GM21360 (cell line): ENCODE measurements around the gene TNNI3.
"Not testable (repeated sequence)": the region's sequence is repeated elsewhere in the genome, so short reads cannot be mapped to it uniquely, and the experiment has no call there.

Source experiments
- ATAC-seq: cut with Tn5 transposase; IDR thresholded peaks from one replicate; pipeline ENCODE4 v1.9.1; 2021; ENCODE audit warnings: mild to moderate bottlenecking, moderate library complexity; ENCODE audit not compliant: unreplicated experiment

TNNI3 gene

DNA sequence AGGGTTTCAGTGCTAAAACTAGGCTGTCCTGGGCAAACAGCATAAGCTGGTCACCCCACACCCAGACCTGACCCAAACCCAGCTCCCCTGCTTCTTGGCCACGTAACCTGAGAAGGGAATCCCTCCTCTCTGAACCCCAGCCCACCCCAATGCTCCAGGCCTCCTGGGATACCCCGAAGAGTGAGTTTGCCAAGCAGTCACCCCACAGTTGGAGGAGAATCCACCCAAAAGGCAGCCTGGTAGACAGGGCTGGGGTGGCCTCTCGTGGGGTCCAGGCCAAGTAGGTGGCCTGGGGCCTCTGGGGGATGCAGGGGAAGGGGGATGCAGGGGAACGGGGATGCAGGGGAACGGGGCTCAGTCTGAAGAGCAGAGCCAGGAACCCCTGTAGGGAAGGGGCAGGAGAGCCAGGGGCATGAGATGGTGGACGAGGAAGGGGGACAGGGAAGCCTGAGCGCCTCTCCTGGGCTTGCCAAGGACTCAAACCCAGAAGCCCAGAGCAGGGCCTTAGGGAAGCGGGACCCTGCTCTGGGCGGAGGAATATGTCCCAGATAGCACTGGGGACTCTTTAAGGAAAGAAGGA, 42.9 kb downstream of the TNNI3 start:
- ATAC-seq = no peak

DNA sequence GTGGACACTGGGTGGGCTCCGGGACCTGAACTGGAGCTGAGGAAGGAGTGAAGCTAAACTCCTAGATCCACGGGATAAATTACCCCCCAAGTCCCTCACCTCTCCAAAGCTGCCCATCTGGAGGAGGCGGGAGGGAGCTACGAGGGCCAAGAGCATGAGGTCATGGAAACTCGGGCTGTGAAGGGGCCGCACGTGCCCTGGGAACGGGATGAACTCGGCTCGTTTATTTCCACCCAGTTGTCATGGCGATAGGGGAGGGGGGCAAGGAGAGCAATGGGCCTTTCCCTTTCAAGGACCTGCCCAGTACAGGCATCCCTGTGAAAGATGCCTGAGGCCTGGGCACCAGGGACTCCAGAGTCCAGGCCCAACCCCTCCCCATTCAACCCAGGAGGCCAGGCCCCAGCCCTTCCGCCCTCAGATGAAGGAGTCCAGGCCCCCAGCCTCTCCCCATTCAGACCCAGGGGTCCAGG, 43.9 kb downstream of the TNNI3 start:
- ATAC-seq = no peak

DNA sequence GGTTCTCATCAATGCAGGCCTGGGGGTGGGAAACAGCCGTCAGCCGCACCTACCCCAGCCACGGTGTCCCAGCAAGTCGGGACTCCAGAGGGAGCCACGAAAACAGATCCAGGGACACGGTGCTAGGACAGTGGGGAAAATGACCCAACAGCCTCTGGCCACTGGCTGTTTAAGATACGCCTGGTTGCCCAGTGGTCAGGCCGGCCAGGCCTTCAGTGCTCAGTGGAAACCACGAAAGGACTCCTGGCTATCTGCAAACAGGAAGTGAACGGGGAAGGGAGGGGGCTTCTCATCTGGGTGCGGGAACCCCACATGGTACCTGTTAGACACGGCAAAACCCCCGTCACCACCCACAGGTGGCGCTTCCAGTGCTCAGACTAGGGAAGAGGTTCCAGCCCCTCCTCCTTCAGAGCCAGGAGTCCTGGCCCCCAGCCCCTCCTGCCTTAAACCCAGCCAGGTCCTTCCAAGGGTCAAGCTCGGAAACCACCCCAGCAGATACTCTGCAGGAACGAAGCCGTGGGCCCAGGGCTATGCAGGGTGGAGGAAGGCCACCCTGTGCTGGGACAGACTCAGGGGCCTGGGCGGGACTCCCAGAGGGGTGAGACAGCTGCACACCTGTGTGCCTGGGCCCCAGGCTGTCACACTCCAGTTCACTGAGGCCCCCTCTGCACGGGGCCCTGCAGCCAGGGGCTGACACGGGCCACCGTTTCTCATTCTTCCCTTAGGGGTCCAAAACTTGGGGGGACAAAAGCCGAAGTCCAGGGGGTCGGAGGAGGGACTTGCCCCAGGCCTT, 44.6 kb downstream of the TNNI3 start:
- no peak for ATAC-seq

DNA sequence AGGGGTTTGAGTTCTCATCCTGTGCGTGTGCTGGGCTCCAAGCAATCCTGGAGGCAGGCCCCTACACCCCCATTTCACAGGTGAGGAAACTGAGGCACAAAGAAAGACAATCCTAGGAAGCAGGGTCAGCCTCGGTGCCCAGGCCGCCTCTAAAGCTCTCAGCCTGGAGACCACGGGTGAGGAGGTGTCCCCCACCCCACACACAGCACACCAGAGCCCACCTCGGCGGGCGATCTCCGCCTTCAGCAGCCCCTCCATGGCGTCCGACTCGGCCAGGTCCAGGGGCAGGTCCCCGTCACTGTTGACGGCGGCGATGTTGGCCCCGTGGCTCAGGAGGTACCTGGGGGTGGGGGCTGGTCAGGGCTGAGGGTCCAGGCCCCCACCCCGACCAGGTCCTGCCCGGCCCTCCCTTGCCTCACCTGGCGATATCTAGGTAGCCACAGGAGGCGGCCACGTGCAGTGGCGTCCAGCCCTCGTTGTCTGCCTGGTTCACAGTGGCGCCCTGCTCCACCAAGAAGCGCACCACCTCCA, 45.2 kb downstream of the TNNI3 start:
- ATAC-seq = no peak

DNA sequence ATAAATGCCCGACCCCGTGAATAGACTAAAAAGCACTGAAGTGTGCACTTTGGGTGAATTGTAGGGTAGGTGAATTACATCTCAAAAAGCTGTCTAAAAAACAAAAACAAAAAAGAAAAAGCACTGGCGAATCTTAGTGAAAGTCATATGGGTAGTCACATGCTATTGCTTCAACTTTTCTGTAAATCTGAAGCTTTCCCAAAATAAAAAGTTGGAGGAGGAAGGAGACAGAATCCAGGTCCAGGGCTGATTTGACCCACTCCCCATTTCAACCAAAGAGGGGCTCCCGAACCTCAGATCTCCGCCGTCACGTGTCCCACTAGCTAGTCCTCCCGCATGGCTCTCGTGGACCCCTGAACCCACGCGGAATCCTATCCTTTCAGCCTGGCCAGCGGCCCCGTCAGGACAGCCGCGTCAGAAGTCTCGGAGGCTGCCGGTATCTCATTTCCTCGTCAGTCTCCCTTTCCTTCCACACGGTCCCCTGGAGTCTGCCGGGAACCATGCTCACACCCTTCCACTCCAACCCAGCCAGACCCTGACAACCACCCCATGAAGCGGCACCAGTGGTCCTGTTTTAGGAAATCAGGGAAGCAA, 46.2 kb downstream of the TNNI3 start:
- ATAC-seq = no peak

DNA sequence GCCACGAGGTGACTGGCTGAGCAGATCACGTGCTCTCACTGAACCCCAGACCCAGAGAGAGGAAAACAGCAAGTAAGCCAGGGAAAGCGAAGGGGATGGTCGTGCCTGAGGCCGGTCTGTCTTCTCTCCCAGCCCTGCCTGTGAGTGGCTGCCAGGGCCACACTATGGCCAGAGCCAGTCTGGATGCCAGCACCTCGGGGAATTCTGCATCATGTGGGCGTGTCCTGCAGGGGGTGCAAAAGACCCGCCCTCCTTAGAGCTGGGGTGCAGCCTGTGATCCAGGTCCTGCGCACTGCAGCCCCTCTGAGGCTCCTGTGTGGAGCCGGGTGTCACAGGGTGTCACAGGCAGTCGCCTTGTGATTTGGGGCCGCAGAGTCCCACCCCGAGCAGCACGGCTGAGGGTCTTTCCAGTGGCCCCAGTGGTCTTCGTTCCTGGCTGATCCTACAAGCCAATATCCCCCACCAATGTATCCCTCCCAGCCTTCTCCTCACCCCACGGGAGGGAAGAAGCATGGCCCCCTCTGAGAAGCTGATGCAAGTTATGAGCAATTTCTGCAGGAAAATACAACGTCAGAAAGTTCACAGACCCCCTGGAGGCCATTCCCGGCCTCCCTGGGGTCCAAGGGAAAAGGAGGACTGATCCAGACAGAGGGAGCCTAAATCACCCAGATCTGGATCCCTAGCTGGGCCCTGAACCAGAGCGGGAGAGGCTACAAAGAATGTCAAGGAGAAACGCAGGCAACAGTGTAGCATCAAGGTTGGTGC, 47.8 kb downstream of the TNNI3 start:
- ATAC-seq = no peak

DNA sequence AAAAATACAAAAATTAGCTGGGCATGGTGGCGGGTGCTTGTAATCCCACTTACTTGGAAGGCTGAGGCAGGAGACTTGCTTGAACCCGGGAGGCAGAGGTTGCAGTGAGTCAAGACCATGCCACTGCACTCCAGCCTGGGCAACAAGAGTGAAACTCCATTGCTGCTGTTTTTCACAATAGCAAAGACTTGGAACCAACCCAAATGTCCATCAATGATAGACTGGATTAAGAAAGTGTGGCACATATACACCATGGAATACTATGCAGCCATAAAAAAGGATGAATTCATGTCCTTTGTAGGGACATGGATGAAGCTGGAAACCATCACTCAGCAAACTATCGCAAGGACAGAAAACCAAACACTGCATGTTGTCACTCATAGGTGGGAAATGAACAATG, 50.3 kb downstream of the TNNI3 start:
- not testable (repeated sequence) for ATAC-seq

DNA sequence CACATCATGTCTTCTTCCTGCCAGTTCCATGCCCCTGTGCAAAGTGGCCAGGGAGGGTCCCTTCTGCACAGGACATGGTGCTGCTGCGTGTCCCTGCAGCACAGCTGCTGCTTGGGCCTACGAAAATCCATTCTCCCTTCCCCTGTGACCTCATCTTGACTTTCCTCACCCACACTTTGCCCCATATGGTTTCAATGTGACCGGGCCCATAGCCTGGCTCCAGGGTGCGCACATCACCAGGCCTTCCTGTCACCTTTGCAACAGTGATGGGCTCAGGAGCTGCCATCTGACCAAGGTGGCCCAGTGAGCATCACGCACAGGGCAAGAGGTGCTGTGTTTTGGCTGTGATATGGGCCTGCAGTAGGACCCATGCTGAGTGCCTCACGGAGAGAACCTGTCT, 50.9 kb downstream of the TNNI3 start:
- ATAC-seq = no peak

DNA sequence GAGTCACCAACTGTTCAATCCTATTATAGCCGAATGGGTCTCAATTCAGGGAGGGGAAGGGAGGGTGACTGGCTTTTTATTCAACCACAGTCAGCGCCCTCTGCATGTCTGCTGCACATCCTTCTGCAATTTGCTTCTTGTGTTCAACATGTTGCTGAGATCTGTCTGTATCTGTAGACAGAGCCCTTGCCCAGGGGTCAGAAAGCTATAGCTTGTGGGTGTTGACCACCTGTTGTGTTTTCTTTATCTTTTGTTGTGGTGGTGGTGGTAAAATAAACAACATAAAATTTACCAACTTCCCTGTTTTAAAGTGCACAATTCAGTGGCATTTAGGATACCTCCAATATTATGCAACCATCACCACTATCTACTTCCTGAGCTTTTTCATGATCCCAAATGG, 52.3 kb downstream of the TNNI3 start:
- no peak for ATAC-seq

DNA sequence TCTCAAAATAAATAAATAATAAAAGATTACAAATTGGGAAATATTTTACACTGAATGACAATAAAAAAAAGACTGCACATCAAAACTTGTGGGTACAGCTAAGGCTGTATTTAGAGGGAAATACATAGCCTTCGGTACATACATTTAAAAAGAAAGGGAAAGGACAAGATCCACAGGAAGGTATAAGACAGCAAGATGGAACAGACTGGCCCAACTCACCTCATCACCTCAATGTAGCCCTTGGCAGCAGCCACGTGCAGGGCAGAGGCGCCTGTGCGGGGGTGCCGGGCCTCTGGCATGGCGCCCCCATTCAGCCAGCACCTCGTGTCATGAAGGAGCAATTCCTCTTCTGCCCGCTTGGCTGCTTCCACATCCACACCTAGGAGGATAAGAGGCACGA, 54.3 kb downstream of the TNNI3 start:
- ATAC-seq = no peak
